Hepatocyte (in vitro differentiated cells): ENCODE measurements around the gene MBNL1.

Source experiments
- CTCF ChIP-seq: fragments of 200-600 bp; sonication (generic); IDR thresholded peaks from 2 replicates; pipeline ENCODE4 v1.5.1; 2016; ENCODE audit warnings: antibody characterized with exemption, mild to moderate bottlenecking; ENCODE audit not compliant: poor library complexity
- EZH2phosphoT487 ChIP-seq: fragments of 200-600 bp; sonication (generic); IDR thresholded peaks from one replicate; pipeline ENCODE4 v1.6.1; 2018; ENCODE audit warnings: antibody characterized with exemption, mild to moderate bottlenecking, low read depth, moderate library complexity; ENCODE audit not compliant: unreplicated experiment, severe bottlenecking

- no peak for TF ChIP-seq EZH2phosphoT487
- no peak for TF ChIP-seq CTCF
These were observed 123.6 kb downstream of the MBNL1 start for GRCh38 chr3:152392272-152392880.
